ENCODE data around the gene JMJD7. TPM values are rescaled to one million over a fixed set of nuclear protein-coding genes. Genes with fewer than 3 reads are reported as not detected.

JMJD7 gene
- total RNA-seq, 1 donor from 2014 or later = 24.3 TPM

DNA sequence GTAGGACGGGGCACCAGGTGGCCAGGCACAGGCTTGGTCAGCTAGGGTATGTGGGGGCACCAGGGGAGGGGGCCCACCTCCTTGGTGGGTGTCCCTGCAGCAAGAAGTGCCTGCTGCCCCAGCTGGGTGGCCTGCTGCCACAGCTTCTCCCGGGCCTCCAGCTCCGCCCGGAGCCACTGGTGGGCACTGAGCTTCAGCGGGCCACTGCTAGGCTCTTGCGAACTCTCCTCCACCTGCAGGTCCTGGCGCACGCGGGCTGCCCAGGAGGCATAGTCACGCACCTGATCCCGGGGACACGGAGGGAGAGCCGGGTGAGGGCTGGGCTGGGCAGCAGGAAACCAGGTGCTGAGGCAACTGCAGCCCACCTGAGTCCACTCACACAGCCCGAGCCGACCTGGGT lies 40.4 kb downstream of the JMJD7 start:
- no peaks in the 10 kb centered on the region for H3K4me1 ChIP-seq
- TF ChIP-seq, protein P1, sequence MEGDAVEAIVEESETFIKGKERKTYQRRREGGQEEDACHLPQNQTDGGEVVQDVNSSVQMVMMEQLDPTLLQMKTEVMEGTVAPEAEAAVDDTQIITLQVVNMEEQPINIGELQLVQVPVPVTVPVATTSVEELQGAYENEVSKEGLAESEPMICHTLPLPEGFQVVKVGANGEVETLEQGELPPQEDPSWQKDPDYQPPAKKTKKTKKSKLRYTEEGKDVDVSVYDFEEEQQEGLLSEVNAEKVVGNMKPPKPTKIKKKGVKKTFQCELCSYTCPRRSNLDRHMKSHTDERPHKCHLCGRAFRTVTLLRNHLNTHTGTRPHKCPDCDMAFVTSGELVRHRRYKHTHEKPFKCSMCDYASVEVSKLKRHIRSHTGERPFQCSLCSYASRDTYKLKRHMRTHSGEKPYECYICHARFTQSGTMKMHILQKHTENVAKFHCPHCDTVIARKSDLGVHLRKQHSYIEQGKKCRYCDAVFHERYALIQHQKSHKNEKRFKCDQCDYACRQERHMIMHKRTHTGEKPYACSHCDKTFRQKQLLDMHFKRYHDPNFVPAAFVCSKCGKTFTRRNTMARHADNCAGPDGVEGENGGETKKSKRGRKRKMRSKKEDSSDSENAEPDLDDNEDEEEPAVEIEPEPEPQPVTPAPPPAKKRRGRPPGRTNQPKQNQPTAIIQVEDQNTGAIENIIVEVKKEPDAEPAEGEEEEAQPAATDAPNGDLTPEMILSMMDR (IDR thresholded peaks at IDR 0.05) = no peak
- no peak for ATAC-seq
- no peaks in the 10 kb centered on the region for H3K9me3 ChIP-seq
- H3K36me3 ChIP-seq = no peaks in the 10 kb centered on the region
- intact Hi-C loops (cut with DNase I) = no loop called here
- no peak for DNase-seq
- H3K4me3 ChIP-seq = no peak overlapping the region
- H3K27me3 ChIP-seq (ENCODE audit: low read depth) = no peaks in the 10 kb centered on the region
- H3K27ac ChIP-seq = no peak overlapping the region

DNA sequence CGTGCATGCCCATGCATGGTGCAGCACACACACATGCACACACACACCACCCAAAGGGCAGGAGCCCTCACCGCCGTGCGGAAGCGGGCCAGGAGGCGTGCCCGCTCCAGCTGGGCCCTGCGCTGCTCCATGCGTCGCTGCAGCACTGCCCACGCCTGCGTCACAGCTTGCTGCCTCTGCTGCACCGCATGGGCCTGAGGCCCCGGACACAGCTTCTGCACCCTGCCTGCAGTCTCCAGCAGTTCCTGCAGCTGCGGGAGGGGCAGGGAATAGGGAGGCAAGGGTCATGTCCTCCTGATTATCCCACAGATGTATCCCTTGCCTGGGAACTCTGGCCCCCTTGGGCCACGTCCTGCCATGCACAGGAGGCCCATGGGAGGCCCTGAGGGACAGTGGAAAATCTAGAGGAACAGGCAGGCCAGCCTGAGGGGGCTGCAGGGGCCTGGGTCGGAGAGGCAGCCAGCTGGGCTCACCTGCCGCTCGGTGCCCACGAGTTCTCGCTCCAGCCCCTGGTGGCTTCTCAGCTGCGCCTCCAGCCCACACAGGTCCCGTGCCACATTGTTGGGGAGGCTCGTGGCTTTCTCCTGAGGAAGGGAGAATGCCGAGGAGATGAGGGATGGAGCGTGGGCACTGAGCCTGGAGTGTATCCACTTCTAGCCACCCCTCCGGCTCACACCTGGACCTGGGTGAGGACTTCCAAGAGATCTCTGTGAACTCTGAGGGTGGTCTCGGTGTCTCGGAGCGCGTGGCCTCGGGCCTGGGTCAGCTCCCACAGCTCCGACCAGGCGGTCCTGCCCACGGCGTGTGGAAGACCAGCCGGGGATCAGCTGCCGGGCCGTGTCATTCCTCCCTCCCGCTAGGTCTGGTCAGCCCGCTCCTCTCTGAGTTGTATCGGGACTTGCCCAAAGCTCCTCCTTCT lies 42.1 kb downstream of the JMJD7 start:
- intact Hi-C loops (cut with DNase I) = no loop called here
- TF ChIP-seq, protein P1 (IDR thresholded peaks at IDR 0.05) = no peak
- Histone ChIP-seq H3K4me3 (no peak overlapping the region), H3K4me1 (no peaks in the 10 kb centered on the region), H3K27me3 (ENCODE audit: low read depth) (no peaks in the 10 kb centered on the region), H3K36me3 (no peaks in the 10 kb centered on the region), H3K27ac (no peak overlapping the region), H3K9me3 (no peaks in the 10 kb centered on the region)
- DNase-seq = no peak
- ATAC-seq = no peak

DNA sequence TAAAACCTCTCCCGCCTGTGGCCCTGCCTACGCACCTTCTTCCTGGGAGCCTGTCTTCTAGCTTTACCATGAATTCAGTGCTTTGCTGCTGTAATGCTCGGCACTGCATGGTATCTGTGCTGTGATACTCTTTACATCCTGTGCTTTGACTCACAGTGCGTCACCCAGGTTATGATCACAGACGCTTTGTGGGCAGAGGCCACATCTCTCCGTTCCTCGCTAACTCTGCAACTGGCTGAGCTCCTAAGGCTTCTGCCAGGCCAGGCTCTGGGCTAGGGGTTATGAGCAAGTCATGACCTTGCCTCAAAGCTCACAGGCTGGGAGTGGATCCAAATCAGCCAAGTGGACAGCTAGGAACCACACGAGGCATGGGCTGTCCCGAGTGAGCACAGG lies 42.8 kb downstream of the JMJD7 start:
- H3K27me3 ChIP-seq (ENCODE audit: low read depth) = no peaks in the 10 kb centered on the region
- intact Hi-C loops (cut with DNase I) = no loop called here
- no peaks in the 10 kb centered on the region for H3K4me1 ChIP-seq
- H3K4me3 ChIP-seq = no peak overlapping the region
- no peaks in the 10 kb centered on the region for H3K36me3 ChIP-seq
- no peak for DNase-seq
- no peaks in the 10 kb centered on the region for H3K9me3 ChIP-seq
- TF ChIP-seq, protein P1 (IDR thresholded peaks at IDR 0.05) = no peak
- ATAC-seq = no peak
- H3K27ac ChIP-seq = no peak overlapping the region

DNA sequence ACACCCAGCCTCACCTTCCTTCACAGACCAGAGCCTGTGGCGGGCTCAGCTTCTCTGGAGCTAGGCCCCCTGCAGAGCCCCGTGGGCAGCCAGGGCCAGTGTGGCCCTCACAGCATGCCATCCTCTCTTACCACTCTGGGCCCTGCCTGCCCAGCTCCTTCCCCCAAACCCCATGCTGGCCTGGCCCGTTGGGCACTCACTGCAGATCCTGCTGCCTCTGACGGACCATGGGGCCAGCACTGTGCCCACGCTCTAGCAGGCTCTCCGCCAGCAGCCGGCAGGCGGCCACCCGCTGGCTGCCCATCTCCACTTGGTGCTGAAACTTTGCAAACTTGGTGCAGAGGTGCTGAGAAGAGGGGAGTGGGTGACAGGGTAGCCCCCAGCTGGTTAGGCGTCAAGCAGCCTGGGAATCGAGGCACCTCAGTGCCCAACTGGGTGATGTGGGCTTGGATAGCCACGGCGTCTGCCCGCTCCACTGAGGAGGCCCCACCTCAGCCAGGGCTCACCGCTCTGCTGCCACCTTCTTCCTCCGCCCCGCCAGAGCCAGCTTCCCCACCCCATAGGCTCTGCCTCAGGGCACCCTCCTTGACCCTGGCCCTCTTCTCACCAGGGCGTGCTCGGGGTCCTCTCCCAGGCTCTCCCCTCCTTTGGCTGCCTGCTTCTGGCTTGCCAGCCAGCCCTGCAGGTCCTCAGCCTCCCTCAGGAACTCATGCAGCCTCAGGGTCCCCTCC lies 43.4 kb downstream of the JMJD7 start:
- Histone ChIP-seq H3K9me3 (no peaks in the 10 kb centered on the region), H3K27ac (no peak overlapping the region), H3K4me3 (no peak overlapping the region), H3K27me3 (ENCODE audit: low read depth) (no peaks in the 10 kb centered on the region), H3K4me1 (no peaks in the 10 kb centered on the region), H3K36me3 (no peaks in the 10 kb centered on the region)
- no peak for DNase-seq
- intact Hi-C loops (cut with DNase I) = no loop called here
- no peak for ATAC-seq
- TF ChIP-seq, protein P1 (IDR thresholded peaks at IDR 0.05) = no peak

DNA sequence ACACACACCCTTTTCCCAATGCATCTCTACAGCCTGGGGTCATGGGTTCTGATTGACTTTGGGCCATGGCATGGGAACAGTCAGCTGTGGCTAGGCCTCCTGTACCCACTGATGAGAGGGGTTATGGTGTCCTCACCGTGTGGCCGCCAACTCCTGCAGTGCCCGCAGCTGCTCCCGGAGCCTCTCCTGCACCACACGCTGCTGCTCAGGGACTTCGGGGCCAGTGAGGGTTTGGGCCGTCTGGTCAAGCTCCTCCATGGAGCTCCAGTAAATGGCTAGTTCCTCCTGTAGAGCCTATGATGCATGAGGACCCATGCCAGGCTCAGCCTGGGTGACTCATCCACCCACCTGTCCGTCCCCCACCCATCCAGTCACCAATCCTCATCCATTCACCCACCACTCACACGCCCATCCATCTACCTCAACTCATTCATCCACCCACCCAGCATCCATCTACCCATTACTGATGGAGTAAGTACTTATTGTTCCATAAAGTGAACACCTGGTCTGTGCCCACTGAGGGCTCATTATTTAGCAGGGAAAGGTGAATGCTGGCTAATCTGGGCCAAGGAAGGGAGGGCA lies 44.4 kb downstream of the JMJD7 start:
- Histone ChIP-seq H3K9me3 (no peaks in the 10 kb centered on the region), H3K27me3 (ENCODE audit: low read depth) (no peaks in the 10 kb centered on the region), H3K4me1 (no peaks in the 10 kb centered on the region), H3K36me3 (no peaks in the 10 kb centered on the region), H3K4me3 (no peak overlapping the region), H3K27ac (no peak overlapping the region)
- intact Hi-C loops (cut with DNase I) = no loop called here
- no peak for ATAC-seq
- TF ChIP-seq, protein P1 (IDR thresholded peaks at IDR 0.05) = no peak
- no peak for DNase-seq

All from lower lobe of right lung (tissue), 2 donors.